Activated CD4-positive, alpha-beta T cell treated with anti-CD3 and anti-CD28 coated beads for 1 hour (primary cell): ENCODE data around the gene MCTP1.

Experiments
- DNase-seq: peaks from one replicate; pipeline ENCODE4 v3.0.0-alpha.2; 2020

The MCTP1 gene

DNA sequence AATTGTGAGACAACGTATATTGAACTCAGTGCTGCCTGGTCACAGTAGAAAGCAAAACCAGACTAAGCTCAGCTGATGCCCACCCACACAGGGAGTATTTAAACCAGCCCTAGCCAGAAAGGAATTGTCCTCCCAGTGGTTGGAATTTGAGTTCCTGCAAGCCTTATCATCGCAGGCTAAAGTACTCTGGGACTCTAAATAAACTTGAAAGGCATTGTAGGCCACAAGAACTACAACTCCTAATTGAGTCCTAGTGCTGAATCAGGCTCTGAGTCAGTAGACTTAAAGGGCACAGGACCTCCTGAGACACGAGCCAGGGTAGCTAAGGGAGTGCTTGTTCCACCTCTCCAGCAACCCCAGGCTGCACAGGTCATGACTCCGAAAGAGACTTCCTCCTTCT, 171.4 kb downstream of the MCTP1 start:
- no peak for DNase-seq

DNA sequence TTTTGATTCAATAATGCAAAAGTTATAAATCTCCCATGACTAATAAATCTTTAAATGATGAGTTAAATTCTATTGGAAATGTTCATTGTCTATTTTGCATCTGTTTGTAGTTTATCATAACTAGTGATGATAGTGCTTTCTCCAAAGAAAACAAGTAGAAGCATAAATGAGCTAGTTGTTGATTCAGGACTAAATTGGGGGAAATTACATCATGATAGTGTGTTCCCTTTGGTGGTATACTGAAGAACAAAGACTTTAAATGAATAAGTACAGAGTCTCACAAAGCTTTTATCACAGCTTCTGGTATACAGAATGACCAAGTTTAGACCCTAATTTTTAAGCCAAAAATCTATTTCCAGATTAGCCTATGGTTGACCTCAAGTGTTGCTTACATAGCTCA, 173.8 kb downstream of the MCTP1 start:
- DNase-seq: no peak

GRCh38 chr5:95110118-95110517, 174.8 kb downstream of the MCTP1 start:
- DNase-seq: no peak

GRCh38 chr5:95107138-95107537, 177.8 kb downstream of the MCTP1 start:
- no peak for DNase-seq

DNA sequence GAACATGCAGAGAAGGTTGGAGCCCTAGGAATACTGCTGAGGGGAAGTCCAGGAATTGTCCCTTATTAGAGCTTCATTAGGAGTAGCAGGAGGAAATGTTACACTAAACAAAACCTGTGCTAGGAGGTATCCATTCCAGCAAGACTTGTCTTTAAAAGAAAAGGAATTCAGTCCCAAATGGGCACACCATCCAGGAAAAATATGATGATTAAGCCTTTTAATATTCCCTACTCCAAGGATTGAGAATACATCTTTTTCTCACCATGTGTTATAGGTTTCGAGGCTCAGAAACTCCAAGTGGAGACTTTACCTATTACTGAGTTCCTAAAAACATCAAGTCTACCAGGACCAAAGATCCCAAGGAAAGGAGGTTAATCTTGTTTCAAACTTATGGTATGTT, 179.3 kb downstream of the MCTP1 start:
- DNase-seq: no peak

- DNase-seq: no peak
Measured at GRCh38 chr5:95102687-95103086, 182.2 kb downstream of the MCTP1 start.

DNA sequence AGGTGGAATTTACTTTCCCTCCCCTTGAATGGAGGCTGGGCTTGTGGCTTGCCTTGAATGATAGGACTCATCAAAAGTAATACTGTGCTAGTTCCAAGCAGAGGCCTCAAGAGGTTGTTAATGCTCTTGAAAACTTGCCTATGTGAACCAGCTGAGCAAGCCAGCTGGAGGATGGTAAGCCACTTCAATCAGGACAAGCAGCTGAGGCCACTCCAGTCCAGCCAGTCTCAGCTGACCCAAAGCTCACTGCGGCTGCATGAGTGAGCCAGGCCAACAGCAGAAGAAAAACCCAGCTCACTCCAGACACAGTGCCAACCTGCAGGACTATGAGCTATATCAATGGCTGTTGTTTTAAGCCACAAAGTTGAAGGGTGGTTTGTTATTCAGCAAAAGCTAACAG, 182.8 kb downstream of the MCTP1 start:
- DNase-seq: no peak

DNA sequence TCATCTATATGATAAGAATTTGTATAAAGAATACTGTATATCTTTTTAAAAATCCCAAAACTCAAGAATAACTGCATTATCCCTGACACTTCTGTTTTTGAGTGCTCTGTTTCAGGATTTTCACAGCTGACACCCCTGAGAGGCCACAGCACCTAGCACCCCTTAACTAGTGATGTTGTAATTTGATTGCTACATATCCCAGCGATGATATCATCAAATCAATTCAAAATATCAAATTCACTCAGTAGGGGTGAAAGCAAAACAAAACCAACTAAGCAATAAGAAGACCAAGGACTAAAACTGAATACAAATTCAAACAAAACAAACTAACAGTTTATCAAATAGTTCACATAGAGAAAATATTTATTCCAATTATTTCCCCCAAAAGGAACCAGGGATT, 184.3 kb downstream of the MCTP1 start:
- no peak for DNase-seq

GRCh38 chr5:95098012-95098411, 186.9 kb downstream of the MCTP1 start:
- no peak for DNase-seq

DNA sequence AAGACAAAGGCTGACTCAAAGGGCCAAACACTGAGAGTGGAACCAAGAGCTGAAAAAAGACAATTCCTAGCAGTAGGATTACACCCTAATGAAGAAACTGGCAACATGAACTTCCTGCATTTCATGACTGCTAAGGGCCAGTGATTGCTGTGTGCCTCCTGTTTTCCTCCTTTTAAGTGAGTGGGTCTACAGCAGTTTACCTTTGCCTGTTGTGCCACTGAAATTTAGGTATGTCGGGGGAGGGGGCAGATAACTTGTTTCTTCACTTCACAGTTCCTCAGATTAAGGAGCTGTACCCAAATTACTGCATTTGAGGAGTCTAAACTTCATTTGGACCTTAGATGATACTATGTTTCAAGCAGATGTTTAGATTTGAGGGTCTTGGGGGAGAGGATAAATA, 191.7 kb downstream of the MCTP1 start:
- no peak for DNase-seq

DNA sequence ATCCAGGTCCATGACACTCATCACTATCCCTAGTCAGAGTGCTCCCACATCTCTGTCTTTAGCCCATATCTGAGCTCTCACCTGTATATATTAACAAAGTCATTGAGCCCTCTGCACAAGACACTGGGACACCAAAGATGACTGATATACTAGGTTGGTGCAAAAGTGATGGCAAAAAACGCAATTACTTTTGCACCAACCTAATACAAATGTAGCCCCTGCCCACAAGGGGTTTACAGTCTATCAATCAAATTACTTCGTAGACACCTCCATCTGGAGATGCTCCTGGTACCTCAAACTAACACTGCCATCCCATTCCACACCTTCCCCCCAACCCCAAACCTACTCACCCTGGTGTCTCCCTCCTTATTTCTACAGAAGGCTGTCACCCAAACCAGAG, 194.1 kb downstream of the MCTP1 start:
- DNase-seq: no peak

GRCh38 chr5:95087816-95088317, 197.0 kb downstream of the MCTP1 start:
- no peak for DNase-seq

- no peak for DNase-seq
Measured at GRCh38 chr5:95086927-95087815, 197.7 kb downstream of the MCTP1 start.

DNA sequence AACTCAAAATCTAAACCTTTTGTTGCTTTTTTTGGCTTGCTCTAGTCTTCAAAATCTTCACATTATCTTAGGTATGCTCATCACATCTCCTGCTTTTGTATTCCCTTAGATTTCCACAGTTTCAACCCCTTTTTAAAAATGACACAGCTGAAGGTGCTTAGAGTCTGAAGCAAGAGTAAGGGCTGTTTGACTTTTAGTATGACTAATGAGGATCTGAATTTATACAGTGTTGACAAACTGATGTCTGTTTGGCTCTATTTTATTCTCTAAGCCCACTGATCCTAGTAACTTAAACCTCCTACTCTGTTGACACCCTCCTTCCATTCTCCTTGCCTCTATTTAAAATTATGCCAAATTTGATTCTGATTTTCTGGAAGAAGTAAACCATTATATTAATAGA, 200.1 kb downstream of the MCTP1 start:
- no peak for DNase-seq

DNA sequence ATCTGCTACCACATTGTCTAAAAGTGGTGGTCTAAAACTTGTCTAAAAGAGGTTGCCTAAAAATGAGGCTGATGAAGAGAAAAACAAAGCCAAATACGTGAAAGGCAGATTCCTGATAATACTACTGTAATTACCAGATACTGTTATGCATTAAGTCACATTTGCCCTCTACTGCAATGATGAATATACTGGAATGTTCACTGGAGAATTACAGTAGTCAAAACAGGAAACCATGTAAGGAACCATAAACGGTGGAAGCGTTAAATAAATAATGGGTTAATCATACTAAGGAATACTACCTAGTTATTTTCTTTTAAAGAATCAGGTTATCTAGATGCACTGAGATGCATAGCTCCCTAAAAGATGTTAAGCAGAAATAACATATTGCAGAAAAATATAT, 201.3 kb downstream of the MCTP1 start:
- DNase-seq: no peak

DNA sequence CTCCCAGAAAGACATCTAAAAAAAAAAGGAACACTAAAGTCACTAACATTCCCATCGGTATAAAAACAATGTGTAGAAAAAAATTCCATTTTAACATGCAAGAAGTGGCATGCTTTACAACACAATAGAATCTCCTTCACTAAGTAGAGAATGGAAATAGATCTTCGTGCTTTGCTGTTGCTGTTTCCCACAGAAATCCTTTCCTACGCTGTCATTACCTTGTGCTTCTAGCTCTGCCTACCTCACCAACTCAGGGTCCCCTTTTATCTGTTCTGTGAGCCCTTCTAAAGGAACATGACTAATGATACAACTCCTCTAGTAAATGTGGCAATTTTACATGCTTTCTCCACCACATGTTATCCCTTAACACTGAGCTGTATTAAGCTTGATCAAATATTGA, 202.9 kb downstream of the MCTP1 start:
- DNase-seq: no peak

DNA sequence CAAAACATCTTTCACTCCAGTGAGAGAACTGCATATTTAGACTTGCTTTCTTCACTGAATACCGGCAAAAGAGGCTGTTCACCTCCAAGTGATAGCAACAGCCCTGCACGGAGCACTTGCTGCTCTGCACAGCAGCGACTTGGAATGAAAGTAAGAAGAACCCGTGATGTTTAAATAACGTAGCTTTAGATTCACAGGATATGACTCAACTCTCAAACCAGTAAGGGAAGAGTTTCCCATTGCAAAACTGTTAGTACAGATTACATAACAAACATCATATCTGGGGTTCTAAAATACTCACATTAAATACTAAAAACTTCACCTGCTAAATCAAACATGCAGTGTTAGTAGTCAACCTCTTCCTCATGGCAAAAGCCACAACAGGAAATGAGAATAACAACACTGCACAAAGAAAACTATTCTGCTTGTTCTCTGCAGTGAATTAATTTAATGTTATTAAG, 203.4 kb downstream of the MCTP1 start:
- DNase-seq: no peak

DNA sequence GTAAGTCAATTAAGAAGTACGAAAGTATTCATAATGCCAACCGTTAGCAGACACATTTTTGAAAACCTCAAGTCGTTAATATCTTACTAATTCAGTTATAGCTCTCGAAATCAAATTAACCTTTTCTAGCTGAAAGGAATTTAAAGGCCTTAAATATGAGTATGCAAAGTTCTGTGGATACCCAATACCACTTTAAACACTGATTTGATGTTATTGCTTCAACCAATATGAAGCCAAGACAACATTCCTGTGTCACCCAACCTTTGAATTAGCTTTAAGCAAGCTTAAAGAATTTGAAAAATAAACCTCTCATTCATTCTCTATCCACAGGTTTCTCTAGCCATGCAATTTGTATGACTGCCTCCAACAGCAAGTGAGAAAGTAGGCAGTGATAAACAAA, 204.5 kb downstream of the MCTP1 start:
- no peak for DNase-seq

- no peak for DNase-seq
Measured at GRCh38 chr5:95080030-95080429, 204.9 kb downstream of the MCTP1 start.

DNA sequence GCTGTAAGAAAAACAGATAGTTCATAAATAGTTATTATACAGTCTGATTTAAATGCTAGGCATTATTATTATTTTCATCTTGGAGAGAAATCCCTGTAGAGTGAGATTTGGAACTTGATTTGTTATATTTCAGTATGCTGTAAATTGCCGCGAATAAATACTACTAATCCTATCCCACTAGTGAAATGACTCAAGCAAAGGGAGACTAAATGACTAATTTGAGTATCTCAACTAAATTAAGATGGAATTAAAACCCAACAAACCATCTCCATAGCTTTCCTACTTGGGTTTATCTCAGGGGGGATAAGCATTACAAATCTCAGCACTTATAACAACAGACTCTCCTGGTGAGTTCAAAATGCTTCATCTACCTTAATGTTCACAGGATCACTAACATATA, 206.0 kb downstream of the MCTP1 start:
- no peak for DNase-seq

DNA sequence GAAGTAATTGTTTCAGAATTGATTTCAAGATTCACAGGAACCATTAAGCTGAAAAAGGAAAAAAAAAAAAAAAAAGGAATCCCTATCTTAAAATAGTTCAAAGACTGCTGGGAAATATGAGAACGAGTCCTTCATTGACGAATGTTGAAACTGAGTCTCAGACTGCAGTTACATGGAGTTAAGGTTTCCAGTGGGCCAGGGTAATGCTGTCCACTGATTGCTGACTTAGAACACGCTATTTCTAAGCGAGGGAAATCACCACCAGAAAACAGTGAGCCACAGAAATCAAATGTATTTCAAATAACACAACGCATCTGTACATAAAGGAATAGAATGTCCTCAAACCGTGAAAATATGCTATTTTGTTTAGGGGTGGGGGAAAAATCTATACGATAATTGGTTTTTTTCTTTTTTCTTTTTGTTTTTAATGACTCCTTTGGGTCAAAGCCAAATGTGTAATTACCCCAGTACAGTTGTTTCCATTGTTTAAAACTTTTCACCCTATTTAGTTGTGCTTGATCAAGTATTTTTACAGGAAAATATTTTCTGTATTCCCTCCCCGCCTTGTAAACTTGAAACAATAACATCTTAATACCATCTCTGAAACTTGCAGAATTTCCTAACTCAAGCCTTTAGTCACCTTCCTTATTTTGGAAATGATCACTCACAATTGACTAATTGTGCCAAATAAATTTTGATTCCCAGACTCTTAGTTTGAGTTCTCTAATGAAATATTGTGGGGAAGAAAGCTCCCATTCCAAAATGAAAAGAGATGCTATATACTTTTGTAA, 208.3 kb downstream of the MCTP1 start:
- DNase-seq: no peak

GRCh38 chr5:95075111-95075510, 209.8 kb downstream of the MCTP1 start:
- DNase-seq: no peak

- no peak for DNase-seq
Measured at GRCh38 chr5:95072281-95072680, 212.6 kb downstream of the MCTP1 start.

GRCh38 chr5:95070866-95071265, 214.0 kb downstream of the MCTP1 start:
- no peak for DNase-seq
